GM19328 (cell line): ENCODE data around the gene RCBTB1.
A peak's percentile ranks its signal among the peaks of the same experiment; 100 is the strongest.
"Not testable (repeated sequence)": the region's sequence is repeated elsewhere in the genome, so short reads cannot be mapped to it uniquely, and the experiment has no call there.

ENCODE experiments used
- ATAC-seq: cut with Tn5 transposase; IDR thresholded peaks from one replicate; pipeline ENCODE4 v1.9.1; 2021; ENCODE audit warnings: mild to moderate bottlenecking, moderate library complexity; ENCODE audit not compliant: unreplicated experiment

Gene RCBTB1

GRCh38 chr13:49524740-49525501 is 60.4 kb downstream of the RCBTB1 start:
- ATAC-seq: no peak

GRCh38 chr13:49521224-49521623 is 64.1 kb downstream of the RCBTB1 start:
- ATAC-seq: no peak

GRCh38 chr13:49517461-49517860 is 67.9 kb downstream of the RCBTB1 start:
- ATAC-seq: no peak

- no peak for ATAC-seq
These were observed 68.9 kb downstream of the RCBTB1 start for GRCh38 chr13:49516467-49516866.

GRCh38 chr13:49512578-49512977 is 72.8 kb downstream of the RCBTB1 start:
- ATAC-seq: no peak

GRCh38 chr13:49503951-49504350 is 81.4 kb downstream of the RCBTB1 start:
- no peak for ATAC-seq

GRCh38 chr13:49502954-49503353 is 82.4 kb downstream of the RCBTB1 start:
- ATAC-seq: no peak

GRCh38 chr13:49499889-49500660 is 85.3 kb downstream of the RCBTB1 start:
- ATAC-seq: no peak

GRCh38 chr13:49498206-49498605 is 87.2 kb downstream of the RCBTB1 start:
- ATAC-seq: no peak

- ATAC-seq: no peak
These were observed 88.1 kb downstream of the RCBTB1 start for GRCh38 chr13:49497272-49497671.

- not testable (repeated sequence) for ATAC-seq
These were observed 88.5 kb downstream of the RCBTB1 start for GRCh38 chr13:49496837-49497236.

- ATAC-seq: peak; percentile 78
These were observed 89.3 kb downstream of the RCBTB1 start, which contains the start of gene PHF11 for GRCh38 chr13:49495783-49496762. TSS of gene PHF11 (plus strand) at chr13:49495953. CDS start at chr13:49496002, 49 bp downstream.

- no peak for ATAC-seq
These were observed 90.7 kb downstream of the RCBTB1 start for GRCh38 chr13:49494645-49495044.

- ATAC-seq: no peak
These were observed 96.8 kb downstream of the RCBTB1 start for GRCh38 chr13:49488563-49488962.
